G401 (cell line): Measurements from ENCODE around the gene CAMKMT. TPM values are rescaled to one million over a fixed set of nuclear protein-coding genes. Genes with fewer than 3 reads are reported as not detected.

Experiments used
- DNase-seq: peaks from one replicate; pipeline ENCODE4 v3.0.0-alpha.2; 2015; ENCODE audit warnings: low spot score
- in situ Hi-C: cut with HindIII; loops from 2 replicates; pipeline ENCODE4 v1.10.0; 2016; ENCODE audit warnings: low sequenced_read_pairs, mixed read lengths
- total RNA-seq: library from RNA; depleted of rRNA; stranded (reverse); fragments of >200 nt; shearing (Covaris generic); gene quantifications from 2 replicates; pipeline ENCODE4 v1.2.3, GENCODE V29; 2014; rRNA removed

The CAMKMT gene
- total RNA-seq: 1.6 and 6.5 TPM in 2 replicates

DNA sequence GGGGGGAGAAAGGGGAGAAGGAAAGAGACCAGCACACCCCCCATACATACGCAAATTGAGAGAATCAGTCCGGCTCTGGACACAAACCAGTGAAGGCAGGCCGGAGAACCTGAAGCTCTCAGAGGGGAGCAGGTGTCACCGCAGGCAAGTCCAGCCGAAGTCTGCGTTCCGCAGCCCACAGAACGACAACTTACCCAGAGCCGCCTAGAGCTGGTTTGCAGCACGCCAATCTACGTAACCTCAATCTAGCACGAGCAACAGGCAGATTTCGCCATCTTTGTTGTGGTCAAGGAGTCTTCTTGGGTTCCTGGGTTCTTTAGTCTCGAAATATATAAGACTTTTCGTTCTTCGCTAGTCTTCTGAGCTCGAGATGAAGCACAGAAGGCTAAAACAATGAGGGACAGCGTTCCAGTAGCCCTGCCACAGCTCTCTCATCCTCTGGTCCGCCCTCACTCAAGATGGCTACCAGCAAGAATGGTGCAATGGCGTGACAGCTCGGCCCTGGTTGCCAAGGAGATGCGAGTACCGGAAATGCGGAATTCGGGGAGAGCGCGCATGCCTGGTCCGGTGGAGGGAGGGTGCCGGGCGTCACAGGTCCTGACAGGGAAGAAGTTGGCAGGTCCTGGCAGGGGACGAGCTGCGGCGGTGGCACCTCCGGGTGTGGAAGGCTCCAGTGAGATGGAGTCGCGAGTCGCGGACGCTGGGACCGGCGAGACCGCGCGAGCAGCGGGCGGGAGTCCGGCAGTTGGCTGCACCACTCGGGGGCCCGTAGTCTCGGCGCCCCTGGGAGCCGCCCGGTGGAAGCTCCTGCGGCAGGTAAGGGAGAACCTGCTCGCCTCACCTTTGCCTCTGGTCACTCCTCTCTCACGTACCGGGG, at the start of gene CAMKMT, which contains the start of gene PREPL:
TSS of gene CAMKMT (plus strand) at position 618 of the 877 bp plus-strand sequence.
TSS of gene PREPL (minus strand) at position 165 of the 877 bp plus-strand sequence. CDS start 15,152 bp downstream, outside the sequence.
- in situ Hi-C loops: no loop called here
- DNase-seq: peak; percentile 96

- DNase-seq: no peak
- in situ Hi-C loops: no loop called here
Measured at GRCh38 chr2:44314362-44314761, 47.4 kb upstream of the CAMKMT start.

DNA sequence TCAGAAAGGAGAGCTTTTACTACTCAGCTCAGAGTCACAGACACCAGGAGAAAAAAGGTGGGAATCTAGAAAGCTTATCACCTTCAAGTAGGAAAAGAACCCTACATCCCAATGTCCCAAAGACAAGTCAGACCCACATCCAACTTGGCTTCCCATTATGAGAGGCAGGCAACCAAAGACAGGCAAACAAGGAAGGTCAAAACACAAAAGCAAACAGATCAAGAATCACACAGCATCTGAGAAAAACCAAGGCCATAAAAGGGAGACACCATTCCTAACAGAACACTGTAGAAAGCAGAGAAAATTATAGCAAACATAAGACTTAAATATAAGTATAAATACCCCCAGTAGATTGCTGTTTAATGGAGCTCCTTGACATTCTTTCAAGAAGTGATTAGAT, 45.8 kb upstream of the CAMKMT start:
- no peak for DNase-seq
- in situ Hi-C loops: no loop called here

DNA sequence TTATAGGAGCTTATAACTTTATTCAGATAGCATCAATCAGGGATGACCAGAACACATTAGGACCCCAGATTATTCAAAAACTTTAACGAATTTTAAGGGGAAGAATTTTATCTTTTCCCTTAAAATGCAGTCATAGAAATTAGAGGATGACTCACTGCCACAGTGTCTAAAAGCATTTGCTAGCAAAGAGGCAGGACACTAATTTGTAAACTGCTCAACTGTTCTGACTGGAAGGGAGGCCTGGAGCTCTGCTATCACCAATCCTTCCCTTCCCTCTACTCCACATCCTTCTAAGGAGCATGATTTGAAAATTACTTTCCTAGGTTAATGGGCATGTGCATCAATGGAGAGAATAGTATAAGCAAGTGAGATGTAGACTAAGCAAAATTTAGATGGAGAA, 40.9 kb upstream of the CAMKMT start:
- DNase-seq: no peak
- in situ Hi-C loops: no loop called here

DNA sequence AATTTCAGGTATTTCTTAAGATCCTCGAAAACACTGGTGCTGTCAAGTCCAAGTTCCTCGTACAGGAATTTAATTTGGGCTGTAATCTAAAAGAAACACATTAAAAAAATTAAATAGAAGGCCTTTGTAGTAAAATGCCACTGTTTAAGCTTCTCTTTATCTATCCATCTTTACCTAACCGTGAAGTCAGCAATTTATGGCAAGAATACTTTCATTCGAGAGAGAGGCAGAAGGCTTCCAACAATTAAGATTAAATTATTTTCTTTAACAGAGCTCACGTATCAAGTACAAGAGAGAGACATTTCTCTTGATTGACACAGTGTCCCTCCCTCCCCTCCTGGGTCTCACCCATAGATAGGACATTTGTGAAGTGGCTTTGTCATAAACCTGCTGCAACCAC, 40.4 kb upstream of the CAMKMT start:
- no peak for DNase-seq
- in situ Hi-C loops: no loop called here

GRCh38 chr2:44324971-44325426, 36.7 kb upstream of the CAMKMT start:
- DNase-seq: no peak
- in situ Hi-C loops: no loop called here

- in situ Hi-C loops: no loop called here
- peak; percentile 30 for DNase-seq
Measured at GRCh38 chr2:44325897-44326296, 35.9 kb upstream of the CAMKMT start.

GRCh38 chr2:44326548-44327264, 35.0 kb upstream of the CAMKMT start:
- in situ Hi-C loops: no loop called here
- no peak for DNase-seq

GRCh38 chr2:44328750-44329149, 33.0 kb upstream of the CAMKMT start:
- DNase-seq: no peak
- in situ Hi-C loops: no loop called here

DNA sequence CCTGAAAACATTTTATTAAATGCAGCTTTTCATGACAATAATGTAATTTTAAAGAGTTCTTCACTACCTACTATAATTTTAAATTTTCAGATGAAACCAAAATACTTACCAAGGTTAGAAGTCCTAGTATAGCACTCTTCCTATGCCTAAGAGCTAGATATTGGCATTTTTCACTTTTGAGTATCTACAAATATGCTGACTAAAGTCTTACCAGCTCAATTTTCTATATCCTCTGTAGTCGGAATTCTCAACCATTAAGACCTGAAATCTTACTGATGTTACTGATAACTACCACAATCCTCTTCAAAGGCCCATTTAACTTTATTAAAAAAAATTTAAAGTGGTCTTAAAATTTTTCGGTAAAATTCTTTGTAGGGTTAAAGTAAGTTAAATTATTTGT, 32.4 kb upstream of the CAMKMT start:
- in situ Hi-C loops: no loop called here
- DNase-seq: no peak

DNA sequence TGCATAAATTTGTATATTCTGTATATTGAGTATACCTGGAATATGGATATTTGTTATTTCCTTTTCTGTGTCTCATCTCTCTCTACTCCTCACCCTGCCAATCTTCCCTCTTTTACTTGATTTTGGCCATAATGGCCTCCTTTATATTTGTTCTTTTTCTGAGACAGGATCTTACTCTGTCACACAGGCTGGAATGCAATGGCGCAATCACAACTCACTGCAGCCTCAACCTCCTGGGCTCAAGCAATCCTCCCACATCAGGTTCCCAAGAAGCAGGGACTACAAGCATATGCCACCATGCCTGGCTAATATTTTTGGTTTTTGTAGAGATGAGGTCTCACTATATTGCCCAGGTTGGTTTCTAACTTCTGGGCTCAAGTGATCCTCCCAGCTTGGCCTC, 30.9 kb upstream of the CAMKMT start:
- no peak for DNase-seq
- in situ Hi-C loops: no loop called here

GRCh38 chr2:44333994-44334393, 27.8 kb upstream of the CAMKMT start:
- in situ Hi-C loops: no loop called here
- DNase-seq: no peak

DNA sequence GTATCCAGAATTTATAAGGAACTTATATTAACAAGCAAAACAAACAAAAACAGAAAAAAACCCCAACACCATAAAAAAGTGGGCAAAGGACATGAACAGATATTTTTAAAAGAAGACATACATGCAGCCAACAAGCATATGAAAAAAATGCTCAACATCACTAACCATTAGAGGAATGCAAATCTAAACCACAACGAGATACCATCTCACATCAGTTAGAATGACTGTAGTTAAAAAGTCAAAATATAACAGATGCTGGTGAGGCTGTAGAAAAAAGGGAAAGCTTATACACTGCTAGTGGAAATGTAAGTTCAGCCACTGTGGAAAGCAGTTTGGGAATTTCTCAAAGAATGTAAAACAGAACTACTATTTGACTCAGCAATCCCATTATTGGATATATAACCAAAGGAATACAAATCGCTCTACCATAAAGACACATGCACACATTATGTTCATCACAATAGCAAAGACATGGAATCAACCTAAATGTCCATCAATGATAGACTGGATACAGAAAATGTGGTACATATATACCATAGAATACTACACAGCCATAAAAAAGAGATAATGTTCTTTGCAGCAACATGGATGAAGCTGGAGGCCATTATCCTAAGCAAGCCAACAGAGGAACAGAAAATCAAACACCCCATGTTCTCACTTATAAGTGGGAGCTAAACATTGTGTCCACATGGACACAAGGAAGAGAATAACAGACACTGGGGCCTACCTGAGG, 25.8 kb upstream of the CAMKMT start:
- no peak for DNase-seq
- in situ Hi-C loops: no loop called here

GRCh38 chr2:44342854-44343253, 18.9 kb upstream of the CAMKMT start:
- in situ Hi-C loops: no loop called here
- DNase-seq: peak; percentile 48

- no peak for DNase-seq
- in situ Hi-C loops: no loop called here
Measured at GRCh38 chr2:44347526-44347925, 14.2 kb upstream of the CAMKMT start.

DNA sequence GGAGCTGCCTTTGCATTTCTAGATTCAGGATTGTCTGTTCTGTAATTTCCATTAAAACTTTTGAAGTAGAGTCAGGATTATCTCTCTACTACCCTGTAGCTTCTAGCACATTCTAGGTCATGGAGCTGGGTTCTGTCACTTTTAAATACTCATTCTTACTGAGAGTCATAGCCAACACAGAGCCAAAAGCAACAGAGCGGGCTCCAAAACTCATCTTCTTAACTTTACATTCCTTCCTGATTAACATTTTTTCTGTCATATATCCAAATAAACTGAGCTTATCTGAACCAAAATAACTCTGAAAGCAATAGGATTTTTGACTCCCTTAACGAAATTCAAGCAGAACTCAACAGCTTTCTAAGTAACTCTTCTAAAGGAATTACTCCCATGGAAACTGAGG, 13.3 kb upstream of the CAMKMT start:
- in situ Hi-C loops: no loop called here
- DNase-seq: no peak

DNA sequence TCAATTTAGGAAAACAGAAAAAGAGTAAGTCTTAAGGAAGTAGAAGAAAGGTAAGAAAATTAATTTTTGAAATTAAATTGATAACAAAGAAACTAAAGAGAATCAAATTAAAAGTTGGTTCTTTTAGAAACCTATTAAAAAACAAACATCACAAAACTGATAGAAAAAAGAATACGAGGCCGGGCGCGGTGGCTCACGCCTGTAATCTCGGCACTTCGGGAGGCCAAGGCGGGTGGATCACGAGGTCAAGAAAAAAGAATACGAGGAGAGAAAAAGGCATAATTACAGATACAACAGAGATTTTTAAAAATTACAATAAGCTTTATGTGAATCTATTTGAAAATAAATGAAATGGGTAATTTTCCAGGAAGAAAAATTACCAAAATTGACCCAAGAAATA, 12.2 kb upstream of the CAMKMT start:
- in situ Hi-C loops: no loop called here
- DNase-seq: no peak

DNA sequence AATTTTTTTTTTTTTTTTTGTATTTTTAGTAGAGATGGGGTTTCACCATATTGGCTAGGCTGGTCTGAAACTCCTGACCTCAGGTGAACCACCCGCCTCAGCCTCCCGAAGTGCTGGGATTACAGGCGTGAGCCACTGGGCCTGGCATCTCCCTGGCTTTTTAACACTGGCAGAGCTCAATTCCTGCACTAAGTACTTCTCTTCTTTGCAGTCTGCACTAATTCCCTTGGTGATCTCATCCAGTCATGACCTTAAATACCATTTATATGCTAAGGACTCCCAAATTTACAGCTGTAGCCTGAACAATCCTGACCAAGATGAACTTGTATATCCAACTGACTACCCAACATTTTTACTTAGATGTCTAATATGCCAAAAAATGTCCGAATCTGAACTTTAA, 10.7 kb upstream of the CAMKMT start:
- in situ Hi-C loops: no loop called here
- no peak for DNase-seq

- no peak for DNase-seq
- in situ Hi-C loops: no loop called here
Measured at GRCh38 chr2:44351676-44352075, 10.1 kb upstream of the CAMKMT start.

- in situ Hi-C loops: no loop called here
- no peak for DNase-seq
Measured at GRCh38 chr2:44352510-44352909, 9.2 kb upstream of the CAMKMT start.
